Measurements from ENCODE around the gene LRRC8A. TPM values are rescaled to one million over a fixed set of nuclear protein-coding genes. Genes with fewer than 3 reads are reported as not detected.
A peak's percentile ranks its signal among the peaks of the same experiment; 100 is the strongest.

LRRC8A gene
- total and polyA plus RNA-seq, 2 of the 13 experiments (the other 11 are each of a cell fraction or from before 2014, with no cell fraction given) = 16.1 to 40.6 TPM

DNA sequence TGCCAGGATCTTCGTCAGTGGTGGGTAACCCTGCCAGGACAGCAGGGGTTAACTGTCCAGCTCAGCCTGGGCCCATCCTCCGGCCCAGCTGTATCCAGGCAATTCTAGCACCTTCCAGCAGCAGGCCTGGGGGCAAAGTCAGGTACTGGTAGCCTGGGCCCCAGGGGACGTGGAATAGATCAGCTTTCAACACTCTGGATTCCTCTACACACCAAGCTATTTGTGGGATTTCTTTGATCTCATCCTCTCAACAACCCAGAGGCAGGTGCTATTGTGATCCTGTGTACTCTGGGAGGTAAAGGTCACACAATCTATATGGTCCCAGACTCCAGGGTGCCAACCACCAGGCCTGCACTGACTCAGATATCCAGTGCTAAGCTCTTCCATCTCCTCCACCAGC, 43.6 kb upstream of the LRRC8A start (continued):
- TF ChIP-seq ZNF83 (CRISPR knock-in tag; IDR thresholded peaks at IDR 0.05; ENCODE audit: borderline replicate concordance) = no peak
- TF ChIP-seq, protein P1, sequence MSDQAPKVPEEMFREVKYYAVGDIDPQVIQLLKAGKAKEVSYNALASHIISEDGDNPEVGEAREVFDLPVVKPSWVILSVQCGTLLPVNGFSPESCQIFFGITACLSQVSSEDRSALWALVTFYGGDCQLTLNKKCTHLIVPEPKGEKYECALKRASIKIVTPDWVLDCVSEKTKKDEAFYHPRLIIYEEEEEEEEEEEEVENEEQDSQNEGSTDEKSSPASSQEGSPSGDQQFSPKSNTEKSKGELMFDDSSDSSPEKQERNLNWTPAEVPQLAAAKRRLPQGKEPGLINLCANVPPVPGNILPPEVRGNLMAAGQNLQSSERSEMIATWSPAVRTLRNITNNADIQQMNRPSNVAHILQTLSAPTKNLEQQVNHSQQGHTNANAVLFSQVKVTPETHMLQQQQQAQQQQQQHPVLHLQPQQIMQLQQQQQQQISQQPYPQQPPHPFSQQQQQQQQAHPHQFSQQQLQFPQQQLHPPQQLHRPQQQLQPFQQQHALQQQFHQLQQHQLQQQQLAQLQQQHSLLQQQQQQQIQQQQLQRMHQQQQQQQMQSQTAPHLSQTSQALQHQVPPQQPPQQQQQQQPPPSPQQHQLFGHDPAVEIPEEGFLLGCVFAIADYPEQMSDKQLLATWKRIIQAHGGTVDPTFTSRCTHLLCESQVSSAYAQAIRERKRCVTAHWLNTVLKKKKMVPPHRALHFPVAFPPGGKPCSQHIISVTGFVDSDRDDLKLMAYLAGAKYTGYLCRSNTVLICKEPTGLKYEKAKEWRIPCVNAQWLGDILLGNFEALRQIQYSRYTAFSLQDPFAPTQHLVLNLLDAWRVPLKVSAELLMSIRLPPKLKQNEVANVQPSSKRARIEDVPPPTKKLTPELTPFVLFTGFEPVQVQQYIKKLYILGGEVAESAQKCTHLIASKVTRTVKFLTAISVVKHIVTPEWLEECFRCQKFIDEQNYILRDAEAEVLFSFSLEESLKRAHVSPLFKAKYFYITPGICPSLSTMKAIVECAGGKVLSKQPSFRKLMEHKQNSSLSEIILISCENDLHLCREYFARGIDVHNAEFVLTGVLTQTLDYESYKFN (CRISPR knock-in tag; conservative IDR thresholded peaks at IDR 0.05) = peak; percentile 92
- no peak for TF ChIP-seq ZNF317 (CRISPR knock-in tag; IDR thresholded peaks at IDR 0.05)
- no peak for TF ChIP-seq ZNF616 (CRISPR knock-in tag; IDR thresholded peaks at IDR 0.05; ENCODE audit: low read depth)
- peak; percentile 71; the same call in 1 of the 2 replicates for TF ChIP-seq RXRB (CRISPR knock-in tag; IDR thresholded peaks at IDR 0.05; ENCODE audit: borderline replicate concordance)
- TF ChIP-seq PBX2 (CRISPR knock-in tag; IDR thresholded peaks at IDR 0.05) = no peak
- TF ChIP-seq, protein P2, sequence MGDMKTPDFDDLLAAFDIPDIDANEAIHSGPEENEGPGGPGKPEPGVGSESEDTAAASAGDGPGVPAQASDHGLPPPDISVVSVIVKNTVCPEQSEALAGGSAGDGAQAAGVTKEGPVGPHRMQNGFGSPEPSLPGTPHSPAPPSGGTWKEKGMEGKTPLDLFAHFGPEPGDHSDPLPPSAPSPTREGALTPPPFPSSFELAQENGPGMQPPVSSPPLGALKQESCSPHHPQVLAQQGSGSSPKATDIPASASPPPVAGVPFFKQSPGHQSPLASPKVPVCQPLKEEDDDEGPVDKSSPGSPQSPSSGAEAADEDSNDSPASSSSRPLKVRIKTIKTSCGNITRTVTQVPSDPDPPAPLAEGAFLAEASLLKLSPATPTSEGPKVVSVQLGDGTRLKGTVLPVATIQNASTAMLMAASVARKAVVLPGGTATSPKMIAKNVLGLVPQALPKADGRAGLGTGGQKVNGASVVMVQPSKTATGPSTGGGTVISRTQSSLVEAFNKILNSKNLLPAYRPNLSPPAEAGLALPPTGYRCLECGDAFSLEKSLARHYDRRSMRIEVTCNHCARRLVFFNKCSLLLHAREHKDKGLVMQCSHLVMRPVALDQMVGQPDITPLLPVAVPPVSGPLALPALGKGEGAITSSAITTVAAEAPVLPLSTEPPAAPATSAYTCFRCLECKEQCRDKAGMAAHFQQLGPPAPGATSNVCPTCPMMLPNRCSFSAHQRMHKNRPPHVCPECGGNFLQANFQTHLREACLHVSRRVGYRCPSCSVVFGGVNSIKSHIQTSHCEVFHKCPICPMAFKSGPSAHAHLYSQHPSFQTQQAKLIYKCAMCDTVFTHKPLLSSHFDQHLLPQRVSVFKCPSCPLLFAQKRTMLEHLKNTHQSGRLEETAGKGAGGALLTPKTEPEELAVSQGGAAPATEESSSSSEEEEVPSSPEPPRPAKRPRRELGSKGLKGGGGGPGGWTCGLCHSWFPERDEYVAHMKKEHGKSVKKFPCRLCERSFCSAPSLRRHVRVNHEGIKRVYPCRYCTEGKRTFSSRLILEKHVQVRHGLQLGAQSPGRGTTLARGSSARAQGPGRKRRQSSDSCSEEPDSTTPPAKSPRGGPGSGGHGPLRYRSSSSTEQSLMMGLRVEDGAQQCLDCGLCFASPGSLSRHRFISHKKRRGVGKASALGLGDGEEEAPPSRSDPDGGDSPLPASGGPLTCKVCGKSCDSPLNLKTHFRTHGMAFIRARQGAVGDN (CRISPR knock-in tag; IDR thresholded peaks at IDR 0.05) = peak; percentile 99
- TF ChIP-seq MTA1 (CRISPR knock-in tag; IDR thresholded peaks at IDR 0.05; ENCODE audit: borderline replicate concordance) = peak; percentile 62
- TF ChIP-seq ZFY (CRISPR knock-in tag; IDR thresholded peaks at IDR 0.05) = peak; percentile 68; the same call in 1 of the 2 replicates
- TF ChIP-seq SETDB1 (CRISPR knock-in tag; IDR thresholded peaks at IDR 0.05; ENCODE audit: borderline replicate concordance) = no peak
- TF ChIP-seq PAWR (CRISPR knock-in tag; IDR thresholded peaks at IDR 0.05; ENCODE audit: borderline replicate concordance) = no peak
- peak; percentile 74 for TF ChIP-seq ZNF331 (CRISPR knock-in tag; IDR thresholded peaks at IDR 0.05)
- TF ChIP-seq, protein P3, sequence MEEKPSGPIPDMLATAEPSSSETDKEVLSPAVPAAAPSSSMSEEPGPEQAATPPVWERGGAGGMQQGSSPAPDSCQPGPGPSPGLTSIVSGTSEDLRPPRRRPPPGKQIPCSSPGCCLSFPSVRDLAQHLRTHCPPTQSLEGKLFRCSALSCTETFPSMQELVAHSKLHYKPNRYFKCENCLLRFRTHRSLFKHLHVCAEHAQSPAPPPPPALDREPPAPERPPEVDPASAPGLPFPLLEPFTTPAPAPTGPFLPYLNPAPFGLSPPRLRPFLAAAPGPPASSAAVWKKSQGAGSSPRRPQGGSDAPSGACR (CRISPR knock-in tag; IDR thresholded peaks at IDR 0.05) = peak; percentile 67; the same call in 1 of the 2 replicates
- TF ChIP-seq MIER3 (CRISPR knock-in tag; IDR thresholded peaks at IDR 0.05; ENCODE audit: borderline replicate concordance) = no peak; the same call in 1 of the 2 replicates
- no peak for TF ChIP-seq ZNF552 (CRISPR knock-in tag; IDR thresholded peaks at IDR 0.05; ENCODE audit: borderline replicate concordance)
- TF ChIP-seq ZBTB7B (CRISPR knock-in tag; IDR thresholded peaks at IDR 0.05) = no peak
- TF ChIP-seq, protein P4, sequence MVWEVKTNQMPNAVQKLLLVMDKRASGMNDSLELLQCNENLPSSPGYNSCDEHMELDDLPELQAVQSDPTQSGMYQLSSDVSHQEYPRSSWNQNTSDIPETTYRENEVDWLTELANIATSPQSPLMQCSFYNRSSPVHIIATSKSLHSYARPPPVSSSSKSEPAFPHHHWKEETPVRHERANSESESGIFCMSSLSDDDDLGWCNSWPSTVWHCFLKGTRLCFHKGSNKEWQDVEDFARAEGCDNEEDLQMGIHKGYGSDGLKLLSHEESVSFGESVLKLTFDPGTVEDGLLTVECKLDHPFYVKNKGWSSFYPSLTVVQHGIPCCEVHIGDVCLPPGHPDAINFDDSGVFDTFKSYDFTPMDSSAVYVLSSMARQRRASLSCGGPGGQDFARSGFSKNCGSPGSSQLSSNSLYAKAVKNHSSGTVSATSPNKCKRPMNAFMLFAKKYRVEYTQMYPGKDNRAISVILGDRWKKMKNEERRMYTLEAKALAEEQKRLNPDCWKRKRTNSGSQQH (CRISPR knock-in tag; IDR thresholded peaks at IDR 0.05; ENCODE audit: low read depth) = no peak
- TF ChIP-seq ZNF709 (CRISPR knock-in tag; IDR thresholded peaks at IDR 0.05) = peak; percentile 63; the same call in 1 of the 2 replicates
